ENCODE measurements around the gene TSHZ3. TPM values are rescaled to one million over a fixed set of nuclear protein-coding genes. Genes with fewer than 3 reads are reported as not detected.
A peak's percentile ranks its signal among the peaks of the same experiment; 100 is the strongest.

The TSHZ3 gene
- total RNA-seq, 1 donor from 2014 or later: 17.0 TPM

DNA sequence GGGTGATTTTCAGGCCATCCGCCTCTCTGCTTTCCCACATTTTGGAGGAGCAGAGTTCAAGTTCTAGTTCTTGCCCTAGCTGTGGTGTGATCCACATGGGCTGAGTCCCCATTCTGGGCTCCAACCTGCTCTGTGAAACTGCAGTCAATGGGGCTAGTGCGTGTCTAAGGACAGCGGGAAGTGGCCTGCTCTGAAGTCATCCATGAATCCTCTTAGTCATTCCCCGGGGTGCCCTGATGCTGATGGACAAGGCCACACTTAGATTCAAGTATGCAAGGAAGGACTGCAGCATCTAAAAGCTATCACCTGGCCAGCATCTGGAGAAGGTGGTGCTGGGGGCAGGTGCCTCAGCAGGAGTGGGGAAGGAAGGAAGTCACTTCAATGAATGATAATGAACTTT lies 94.6 kb downstream of the TSHZ3 start:
- no peaks in the 10 kb centered on the region for H3K9me3 Mint-ChIP-seq (ENCODE audit: low read depth)
- H3K4me1 Mint-ChIP-seq (ENCODE audit: low read depth): peaks cover 8% of the 10 kb centered on the region
- no peaks in the 10 kb centered on the region for H3K27me3 Mint-ChIP-seq (ENCODE audit: low read depth)
- no peaks in the 10 kb centered on the region for H3K36me3 Mint-ChIP-seq (ENCODE audit: low read depth)
- no peak for DNase-seq (ENCODE audit: low spot score)
- H3K27ac Mint-ChIP-seq (ENCODE audit: unreplicated experiment): no peak overlapping the region
- no peak overlapping the region for H3K4me3 Mint-ChIP-seq (ENCODE audit: unreplicated experiment)
- TF ChIP-seq, protein P1, sequence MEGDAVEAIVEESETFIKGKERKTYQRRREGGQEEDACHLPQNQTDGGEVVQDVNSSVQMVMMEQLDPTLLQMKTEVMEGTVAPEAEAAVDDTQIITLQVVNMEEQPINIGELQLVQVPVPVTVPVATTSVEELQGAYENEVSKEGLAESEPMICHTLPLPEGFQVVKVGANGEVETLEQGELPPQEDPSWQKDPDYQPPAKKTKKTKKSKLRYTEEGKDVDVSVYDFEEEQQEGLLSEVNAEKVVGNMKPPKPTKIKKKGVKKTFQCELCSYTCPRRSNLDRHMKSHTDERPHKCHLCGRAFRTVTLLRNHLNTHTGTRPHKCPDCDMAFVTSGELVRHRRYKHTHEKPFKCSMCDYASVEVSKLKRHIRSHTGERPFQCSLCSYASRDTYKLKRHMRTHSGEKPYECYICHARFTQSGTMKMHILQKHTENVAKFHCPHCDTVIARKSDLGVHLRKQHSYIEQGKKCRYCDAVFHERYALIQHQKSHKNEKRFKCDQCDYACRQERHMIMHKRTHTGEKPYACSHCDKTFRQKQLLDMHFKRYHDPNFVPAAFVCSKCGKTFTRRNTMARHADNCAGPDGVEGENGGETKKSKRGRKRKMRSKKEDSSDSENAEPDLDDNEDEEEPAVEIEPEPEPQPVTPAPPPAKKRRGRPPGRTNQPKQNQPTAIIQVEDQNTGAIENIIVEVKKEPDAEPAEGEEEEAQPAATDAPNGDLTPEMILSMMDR (IDR thresholded peaks at IDR 0.05): no peak

DNA sequence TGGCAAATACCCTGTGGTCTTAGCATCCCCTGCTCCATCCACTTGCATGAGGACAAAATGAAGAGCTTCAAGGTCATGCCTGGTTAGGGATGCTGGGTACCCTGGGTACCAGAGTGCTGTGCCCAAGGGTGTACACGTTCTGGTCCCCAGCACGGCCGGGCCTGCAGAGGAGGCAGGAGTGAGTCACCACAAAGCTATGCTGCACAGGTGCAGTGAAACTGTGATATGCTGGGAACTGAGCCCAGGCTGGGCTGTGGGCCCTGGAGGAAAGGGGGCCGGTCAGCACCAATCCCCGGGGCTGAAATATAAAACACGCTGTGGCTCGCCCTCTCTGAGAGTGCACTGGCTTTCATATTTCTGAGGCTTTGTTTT lies 95.1 kb downstream of the TSHZ3 start:
- H3K4me3 Mint-ChIP-seq (ENCODE audit: unreplicated experiment): no peak overlapping the region
- H3K9me3 Mint-ChIP-seq (ENCODE audit: low read depth): no peaks in the 10 kb centered on the region
- H3K27me3 Mint-ChIP-seq (ENCODE audit: low read depth): no peaks in the 10 kb centered on the region
- H3K4me1 Mint-ChIP-seq (ENCODE audit: low read depth): peaks cover 8% of the 10 kb centered on the region
- TF ChIP-seq, protein P1 (IDR thresholded peaks at IDR 0.05): no peak
- no peak overlapping the region for H3K27ac Mint-ChIP-seq (ENCODE audit: unreplicated experiment)
- no peak for DNase-seq (ENCODE audit: low spot score)
- H3K36me3 Mint-ChIP-seq (ENCODE audit: low read depth): no peaks in the 10 kb centered on the region

DNA sequence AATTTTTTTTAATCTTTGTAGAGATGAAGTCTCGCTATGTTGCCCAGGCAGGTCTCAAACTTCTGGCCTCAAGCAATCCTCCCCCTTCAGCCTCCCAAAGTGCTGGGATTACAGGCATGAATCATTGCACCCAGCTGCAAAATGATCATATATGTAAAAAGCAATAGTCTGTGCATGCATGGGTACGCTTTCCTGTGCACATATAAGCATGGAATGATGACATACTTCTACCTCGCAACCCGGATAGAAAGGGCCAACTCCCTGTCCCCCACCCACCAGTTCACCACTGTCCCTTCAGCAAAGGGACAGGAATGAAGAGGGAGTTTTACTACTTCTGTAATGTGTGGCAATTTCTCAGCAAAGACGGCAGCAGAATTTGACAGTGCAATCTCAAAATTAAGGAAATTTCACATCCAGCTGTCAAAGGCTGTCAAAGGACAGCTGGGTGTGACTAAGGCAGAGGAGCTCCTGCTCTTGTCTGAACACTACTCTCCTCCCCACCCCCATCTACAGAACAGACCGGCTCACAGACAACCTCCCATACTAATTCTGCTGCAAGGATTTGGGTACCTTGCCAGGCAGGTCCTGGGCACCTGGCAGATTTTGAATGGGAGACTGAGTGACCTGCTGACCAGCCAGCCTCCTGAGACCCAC lies 95.6 kb downstream of the TSHZ3 start:
- Mint-ChIP-seq H3K27ac (ENCODE audit: unreplicated experiment) (no peak overlapping the region), H3K9me3 (ENCODE audit: low read depth) (no peaks in the 10 kb centered on the region), H3K4me1 (ENCODE audit: low read depth) (peaks cover 8% of the 10 kb centered on the region), H3K36me3 (ENCODE audit: low read depth) (no peaks in the 10 kb centered on the region), H3K4me3 (ENCODE audit: unreplicated experiment) (no peak overlapping the region), H3K27me3 (ENCODE audit: low read depth) (no peaks in the 10 kb centered on the region)
- TF ChIP-seq, protein P1 (IDR thresholded peaks at IDR 0.05): no peak
- DNase-seq (ENCODE audit: low spot score): no peak

DNA sequence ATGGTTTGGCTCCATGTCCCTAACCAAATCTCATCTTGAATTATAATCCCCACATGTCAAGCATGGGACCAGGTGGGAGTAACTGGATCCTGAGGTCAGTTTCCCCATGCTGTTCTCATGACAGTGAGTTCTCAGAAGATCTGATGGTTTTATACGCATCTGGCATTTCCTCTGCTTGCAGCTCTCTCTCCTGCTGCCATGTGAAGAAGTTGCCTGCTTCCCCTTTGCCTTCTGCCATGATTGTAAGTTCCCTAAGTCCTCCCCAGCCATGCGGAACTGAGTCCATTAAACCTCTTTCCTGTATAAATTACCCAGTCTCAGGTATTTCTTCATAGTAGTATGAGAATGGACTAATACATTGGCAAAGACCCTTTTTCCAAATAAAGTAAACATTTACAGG lies 96.8 kb downstream of the TSHZ3 start:
- no peaks in the 10 kb centered on the region for H3K27me3 Mint-ChIP-seq (ENCODE audit: low read depth)
- no peak overlapping the region for H3K27ac Mint-ChIP-seq (ENCODE audit: unreplicated experiment)
- TF ChIP-seq, protein P1 (IDR thresholded peaks at IDR 0.05): no peak
- H3K4me3 Mint-ChIP-seq (ENCODE audit: unreplicated experiment): no peak overlapping the region
- DNase-seq (ENCODE audit: low spot score): no peak
- no peaks in the 10 kb centered on the region for H3K36me3 Mint-ChIP-seq (ENCODE audit: low read depth)
- H3K4me1 Mint-ChIP-seq (ENCODE audit: low read depth): peaks cover 8% of the 10 kb centered on the region
- H3K9me3 Mint-ChIP-seq (ENCODE audit: low read depth): no peaks in the 10 kb centered on the region

DNA sequence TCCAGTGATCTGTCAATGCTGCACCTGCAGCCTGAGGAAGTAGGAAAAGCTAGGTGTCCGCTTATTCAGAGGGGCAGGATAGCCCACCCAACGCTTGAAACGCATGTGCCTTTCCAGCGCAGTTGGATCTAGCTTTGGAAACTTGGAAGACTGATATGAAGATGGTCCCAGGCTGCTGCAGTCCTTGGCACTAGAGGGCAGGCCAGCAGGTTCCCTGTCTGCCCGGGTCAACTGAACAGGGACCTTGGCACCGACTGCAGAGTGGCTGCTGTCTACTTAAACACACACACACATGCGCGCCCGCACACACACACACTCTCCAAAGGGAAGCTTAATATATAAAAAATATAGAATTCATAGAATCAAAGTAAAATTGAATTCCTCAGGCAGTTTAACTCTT lies 100.0 kb downstream of the TSHZ3 start:
- no peaks in the 10 kb centered on the region for H3K9me3 Mint-ChIP-seq (ENCODE audit: low read depth)

More for the DNA sequence above, 100.0 kb downstream of the TSHZ3 start:
- H3K36me3 Mint-ChIP-seq (ENCODE audit: low read depth): no peaks in the 10 kb centered on the region
- H3K27me3 Mint-ChIP-seq (ENCODE audit: low read depth): no peaks in the 10 kb centered on the region
- no peak overlapping the region for H3K4me3 Mint-ChIP-seq (ENCODE audit: unreplicated experiment)
- TF ChIP-seq, protein P1 (IDR thresholded peaks at IDR 0.05): peak; percentile 30
- H3K27ac Mint-ChIP-seq (ENCODE audit: unreplicated experiment): no peak overlapping the region
- DNase-seq (ENCODE audit: low spot score): no peak
- peaks cover 3% of the 10 kb centered on the region for H3K4me1 Mint-ChIP-seq (ENCODE audit: low read depth)

Data from chondrocyte (in vitro differentiated cells).